Measurements from ENCODE around the gene GPR55.

Gene GPR55

DNA sequence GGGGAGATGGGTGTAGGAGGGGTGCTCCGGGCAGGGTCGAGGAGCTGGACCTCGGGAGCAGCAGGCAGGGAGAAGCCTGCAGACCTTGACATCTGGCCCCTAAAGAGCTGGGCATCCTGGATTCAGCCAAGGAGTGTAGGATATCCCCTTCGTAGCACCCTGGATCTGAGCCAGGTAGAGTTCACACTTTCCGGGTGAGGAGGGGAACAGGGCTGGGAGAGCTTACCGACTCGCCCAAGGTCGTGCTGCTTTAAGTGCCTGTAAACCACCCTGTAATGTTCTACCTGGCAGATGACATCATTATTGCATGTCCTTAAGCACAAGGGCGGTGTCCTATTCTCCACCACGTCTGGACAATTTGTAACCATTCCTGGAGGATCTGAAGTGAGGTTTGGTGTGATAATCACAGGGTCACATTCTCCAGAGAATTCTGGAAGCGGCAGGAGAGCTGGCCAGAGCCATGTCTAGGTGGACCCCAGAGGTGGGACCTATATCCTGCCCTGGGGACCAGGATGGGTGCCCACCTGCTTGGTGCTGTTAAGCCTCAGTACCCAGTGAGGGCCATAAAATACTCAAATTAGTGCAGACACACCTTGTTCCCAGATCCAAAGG is 45.7 kb downstream of the GPR55 start:
- Histone ChIP-seq H3K27ac (no peak overlapping the region), H3K36me3 (ENCODE audit: control insufficient read depth, insufficient read depth, low read length) (no peaks in the 10 kb centered on the region), H2AFZ (no peak overlapping the region), H3K79me2 (no peaks in the 10 kb centered on the region), H3K9me3 (ENCODE audit: control insufficient read depth, low read length) (no peaks in the 10 kb centered on the region), H3K9ac (no peak overlapping the region), H3K4me1 (no peaks in the 10 kb centered on the region), H3K4me2 (ENCODE audit: low read length) (no peak overlapping the region), H3K4me3 (ENCODE audit: low read depth, low read length) (no peak overlapping the region), H3K27me3 (ENCODE audit: control insufficient read depth, insufficient read depth, low read length) (no peaks in the 10 kb centered on the region)
- TF ChIP-seq, protein P1, sequence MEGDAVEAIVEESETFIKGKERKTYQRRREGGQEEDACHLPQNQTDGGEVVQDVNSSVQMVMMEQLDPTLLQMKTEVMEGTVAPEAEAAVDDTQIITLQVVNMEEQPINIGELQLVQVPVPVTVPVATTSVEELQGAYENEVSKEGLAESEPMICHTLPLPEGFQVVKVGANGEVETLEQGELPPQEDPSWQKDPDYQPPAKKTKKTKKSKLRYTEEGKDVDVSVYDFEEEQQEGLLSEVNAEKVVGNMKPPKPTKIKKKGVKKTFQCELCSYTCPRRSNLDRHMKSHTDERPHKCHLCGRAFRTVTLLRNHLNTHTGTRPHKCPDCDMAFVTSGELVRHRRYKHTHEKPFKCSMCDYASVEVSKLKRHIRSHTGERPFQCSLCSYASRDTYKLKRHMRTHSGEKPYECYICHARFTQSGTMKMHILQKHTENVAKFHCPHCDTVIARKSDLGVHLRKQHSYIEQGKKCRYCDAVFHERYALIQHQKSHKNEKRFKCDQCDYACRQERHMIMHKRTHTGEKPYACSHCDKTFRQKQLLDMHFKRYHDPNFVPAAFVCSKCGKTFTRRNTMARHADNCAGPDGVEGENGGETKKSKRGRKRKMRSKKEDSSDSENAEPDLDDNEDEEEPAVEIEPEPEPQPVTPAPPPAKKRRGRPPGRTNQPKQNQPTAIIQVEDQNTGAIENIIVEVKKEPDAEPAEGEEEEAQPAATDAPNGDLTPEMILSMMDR (IDR thresholded peaks at IDR 0.05) = no peak

DNA sequence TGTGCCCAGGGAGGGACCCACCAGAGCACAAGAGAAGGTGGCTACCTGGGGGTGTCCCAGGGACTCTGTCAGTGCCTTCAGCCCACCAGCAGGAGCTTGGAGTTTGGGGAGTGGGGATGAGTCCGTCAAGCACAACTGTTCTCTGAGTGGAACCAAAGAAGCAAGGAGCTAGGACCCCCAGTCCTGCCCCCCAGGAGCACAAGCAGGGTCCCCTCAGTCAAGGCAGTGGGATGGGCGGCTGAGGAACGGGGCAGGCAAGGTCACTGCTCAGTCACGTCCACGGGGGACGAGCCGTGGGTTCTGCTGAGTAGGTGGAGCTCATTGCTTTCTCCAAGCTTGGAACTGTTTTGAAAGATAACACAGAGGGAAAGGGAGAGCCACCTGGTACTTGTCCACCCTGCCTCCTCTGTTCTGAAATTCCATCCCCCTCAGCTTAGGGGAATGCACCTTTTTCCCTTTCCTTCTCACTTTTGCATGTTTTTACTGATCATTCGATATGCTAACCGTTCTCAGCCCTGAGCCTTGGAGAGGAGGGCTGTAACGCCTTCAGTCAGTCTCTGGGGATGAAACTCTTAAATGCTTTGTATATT is 46.3 kb downstream of the GPR55 start:
- Histone ChIP-seq H3K36me3 (ENCODE audit: control insufficient read depth, insufficient read depth, low read length) (no peaks in the 10 kb centered on the region), H3K4me3 (ENCODE audit: low read depth, low read length) (no peak overlapping the region), H3K9ac (no peak overlapping the region), H3K4me1 (no peaks in the 10 kb centered on the region), H2AFZ (no peak overlapping the region), H3K4me2 (ENCODE audit: low read length) (no peak overlapping the region), H3K9me3 (ENCODE audit: control insufficient read depth, low read length) (no peaks in the 10 kb centered on the region), H3K27me3 (ENCODE audit: control insufficient read depth, insufficient read depth, low read length) (no peaks in the 10 kb centered on the region), H3K79me2 (no peaks in the 10 kb centered on the region), H3K27ac (no peak overlapping the region)
- TF ChIP-seq, protein P1 (IDR thresholded peaks at IDR 0.05) = no peak

DNA sequence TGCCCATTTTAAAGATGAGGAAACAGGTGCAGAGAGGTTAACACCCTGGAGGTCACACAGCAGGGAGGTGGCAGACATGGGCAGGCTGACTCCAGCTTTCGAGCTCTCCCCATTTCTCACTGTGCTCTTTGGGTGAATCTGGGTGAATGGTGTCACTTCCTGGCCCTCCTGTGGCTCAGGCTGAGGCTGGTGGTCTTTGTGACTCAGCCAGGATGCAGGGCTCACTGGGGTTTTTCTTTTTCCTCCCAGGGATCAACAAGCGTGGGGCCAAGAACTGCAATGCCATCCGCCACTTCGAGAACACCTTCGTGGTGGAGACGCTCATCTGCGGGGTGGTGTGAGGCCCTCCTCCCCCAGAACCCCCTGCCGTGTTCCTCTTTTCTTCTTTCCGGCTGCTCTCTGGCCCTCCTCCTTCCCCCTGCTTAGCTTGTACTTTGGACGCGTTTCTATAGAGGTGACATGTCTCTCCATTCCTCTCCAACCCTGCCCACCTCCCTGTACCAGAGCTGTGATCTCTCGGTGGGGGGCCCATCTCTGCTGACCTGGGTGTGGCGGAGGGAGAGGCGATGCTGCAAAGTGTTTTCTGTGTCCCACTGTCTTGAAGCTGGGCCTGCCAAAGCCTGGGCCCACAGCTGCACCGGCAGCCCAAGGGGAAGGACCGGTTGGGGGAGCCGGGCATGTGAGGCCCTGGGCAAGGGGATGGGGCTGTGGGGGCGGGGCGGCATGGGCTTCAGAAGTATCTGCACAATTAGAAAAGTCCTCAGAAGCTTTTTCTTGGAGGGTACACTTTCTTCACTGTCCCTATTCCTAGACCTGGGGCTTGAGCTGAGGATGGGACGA is 47.1 kb downstream of the GPR55 start:
- Histone ChIP-seq H3K27ac (no peak overlapping the region), H3K36me3 (ENCODE audit: control insufficient read depth, insufficient read depth, low read length) (no peaks in the 10 kb centered on the region), H3K4me2 (ENCODE audit: low read length) (no peak overlapping the region), H3K27me3 (ENCODE audit: control insufficient read depth, insufficient read depth, low read length) (no peaks in the 10 kb centered on the region), H3K9ac (no peak overlapping the region), H3K4me1 (no peaks in the 10 kb centered on the region), H3K9me3 (ENCODE audit: control insufficient read depth, low read length) (no peaks in the 10 kb centered on the region), H2AFZ (no peak overlapping the region), H3K79me2 (peaks cover 3% of the 10 kb centered on the region), H3K4me3 (ENCODE audit: low read depth, low read length) (no peak overlapping the region)
- TF ChIP-seq, protein P1 (IDR thresholded peaks at IDR 0.05) = no peak

DNA sequence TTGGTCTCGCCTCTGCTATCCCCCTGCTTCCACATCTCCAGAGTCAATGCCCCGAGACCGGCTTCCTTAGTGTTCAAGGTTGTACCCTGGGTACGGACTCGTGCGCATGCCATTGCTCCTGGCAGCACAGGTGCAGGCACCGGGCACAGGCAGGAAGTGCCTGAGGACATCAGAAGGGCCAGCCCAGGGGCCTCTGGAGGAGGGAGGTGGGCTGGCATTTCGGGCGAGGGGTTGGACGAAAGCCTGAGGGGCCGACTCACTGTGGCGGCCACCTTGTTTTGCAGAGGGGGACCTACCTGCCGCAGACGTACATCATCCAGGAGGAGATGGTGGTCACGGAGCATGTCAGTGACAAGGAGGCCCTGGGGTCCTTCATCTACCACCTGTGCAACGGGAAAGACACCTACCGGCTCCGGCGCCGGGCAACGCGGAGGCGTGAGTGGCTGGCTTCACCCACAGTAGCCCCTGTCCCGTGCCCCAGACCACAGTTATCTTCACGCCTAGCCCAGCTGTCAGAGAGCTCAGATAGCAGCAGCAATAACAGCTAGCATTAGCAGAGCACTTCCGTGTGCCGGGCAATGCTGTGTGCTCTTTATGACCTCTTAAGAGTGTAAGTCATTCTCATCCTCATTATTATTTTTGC is 47.8 kb downstream of the GPR55 start:
- no peaks in the 10 kb centered on the region for H3K36me3 ChIP-seq (ENCODE audit: control insufficient read depth, insufficient read depth, low read length)
- TF ChIP-seq, protein P1 (IDR thresholded peaks at IDR 0.05) = no peak
- H3K79me2 ChIP-seq = peaks cover 3% of the 10 kb centered on the region
- H3K4me1 ChIP-seq = no peaks in the 10 kb centered on the region
- no peaks in the 10 kb centered on the region for H3K9me3 ChIP-seq (ENCODE audit: control insufficient read depth, low read length)
- H3K4me2 ChIP-seq (ENCODE audit: low read length) = no peak overlapping the region
- H2AFZ ChIP-seq = no peak overlapping the region
- H3K27me3 ChIP-seq (ENCODE audit: control insufficient read depth, insufficient read depth, low read length) = no peaks in the 10 kb centered on the region
- H3K9ac ChIP-seq = no peak overlapping the region
- H3K4me3 ChIP-seq (ENCODE audit: low read depth, low read length) = no peak overlapping the region
- H3K27ac ChIP-seq = no peak overlapping the region

Measured in parathyroid adenoma (tissue), 2 donors.